Trophoblast cell (in vitro differentiated cells and primary cell): ENCODE measurements around the gene FAM81B.

Source experiments
- DNase-seq, 2 donors: peaks; one replicate each; pipeline ENCODE4 v3.0.0-alpha.2; 2016
- H2AFZ ChIP-seq: 2 replicates; pipeline ENCODE4 v1.6.1; 2013; ENCODE audit warnings: low read length, moderate library complexity, mild to moderate bottlenecking; ENCODE audit not compliant: insufficient read depth, poor library complexity
- H2AK5ac ChIP-seq: 2 replicates; pipeline ENCODE4 v1.6.1; 2013; ENCODE audit warnings: mild to moderate bottlenecking, low read length
- H2BK120ac ChIP-seq: 2 replicates; pipeline ENCODE4 v1.6.1; 2013; ENCODE audit warnings: low read length, mild to moderate bottlenecking, moderate library complexity; ENCODE audit not compliant: insufficient read depth, poor library complexity
- H2BK12ac ChIP-seq: 2 replicates; pipeline ENCODE4 v1.6.1; 2013; ENCODE audit warnings: mild to moderate bottlenecking, low read length, moderate library complexity
- H2BK5ac ChIP-seq: 2 replicates; pipeline ENCODE4 v1.6.1; 2013; ENCODE audit warnings: low read length, low read depth, moderate library complexity, mild to moderate bottlenecking; ENCODE audit not compliant: poor library complexity
- H3K14ac ChIP-seq: 2 replicates; pipeline ENCODE4 v1.6.1; 2013; ENCODE audit warnings: mild to moderate bottlenecking, low read length
- H3K18ac ChIP-seq: 2 replicates; pipeline ENCODE4 v1.6.1; 2013; ENCODE audit warnings: mild to moderate bottlenecking, low read length
- H3K23ac ChIP-seq: 2 replicates; pipeline ENCODE4 v1.6.1; 2013; ENCODE audit warnings: low read length
- H3K27ac ChIP-seq: 2 replicates; pipeline ENCODE4 v1.5.1; 2013; ENCODE audit warnings: low read depth, mild to moderate bottlenecking, inconsistent platforms, low read length, moderate library complexity
- H3K27me3 ChIP-seq: 2 replicates; pipeline ENCODE4 v1.6.1; 2013; ENCODE audit warnings: inconsistent platforms, mild to moderate bottlenecking, low read length, moderate library complexity; ENCODE audit not compliant: insufficient read depth
- H3K36me3 ChIP-seq, 2 experiments: 1 replicate in 1 of 2; 2 replicates in 1 of 2; pipeline ENCODE4 v1.6.1; 2013; ENCODE audit warnings: low read length in 2 of 2, mild to moderate bottlenecking in 2 of 2, moderate library complexity in 1 of 2; ENCODE audit not compliant: insufficient read depth in 2 of 2, control insufficient read depth in 1 of 2
- H3K4ac ChIP-seq: 2 replicates; pipeline ENCODE4 v1.6.1; 2013; ENCODE audit warnings: low read depth, mild to moderate bottlenecking, low read length, moderate library complexity
- H3K4me1 ChIP-seq, 2 experiments: 1 replicate in 1 of 2; 2 replicates in 1 of 2; pipeline ENCODE4 v1.6.1; 2013; ENCODE audit warnings: low read length in 2 of 2, mild to moderate bottlenecking in 2 of 2, moderate library complexity in 1 of 2; ENCODE audit not compliant: insufficient read depth in 2 of 2, control insufficient read depth in 1 of 2
- H3K4me2 ChIP-seq: 2 replicates; pipeline ENCODE4 v1.6.1; 2013; ENCODE audit warnings: inconsistent platforms, mild to moderate bottlenecking, low read length, moderate library complexity
- H3K4me3 ChIP-seq: 2 replicates; pipeline ENCODE4 v1.5.1; 2013; ENCODE audit warnings: mild to moderate bottlenecking, low read depth, low read length, inconsistent platforms
- H3K79me1 ChIP-seq: one replicate; pipeline ENCODE4 v1.6.1; 2013; ENCODE audit warnings: low read length
- H3K79me2 ChIP-seq: 2 replicates; pipeline ENCODE4 v1.6.1; 2013; ENCODE audit warnings: low read length, mild to moderate bottlenecking; ENCODE audit not compliant: control insufficient read depth, insufficient read depth, poor library complexity
- H3K9ac ChIP-seq: 2 replicates; pipeline ENCODE4 v1.6.1; 2013; ENCODE audit warnings: mild to moderate bottlenecking, low read length
- H3K9me3 ChIP-seq: 2 replicates; pipeline ENCODE4 v1.6.1; 2013; ENCODE audit warnings: low read depth, mild to moderate bottlenecking, control low read depth, inconsistent platforms, low read length; ENCODE audit not compliant: insufficient read depth
- H4K12ac ChIP-seq: 2 replicates; pipeline ENCODE4 v1.6.1; 2013; ENCODE audit warnings: low read depth, mild to moderate bottlenecking, low read length, moderate library complexity
- H4K8ac ChIP-seq: 2 replicates; pipeline ENCODE4 v1.6.1; 2013; ENCODE audit warnings: low read depth, mild to moderate bottlenecking, low read length, moderate library complexity
- H4K91ac ChIP-seq: one replicate; pipeline ENCODE4 v1.6.1; 2013; ENCODE audit warnings: low read depth, mild to moderate bottlenecking, low read length, moderate library complexity
- WGBS: extraction: QIAGEN DNeasy Blood & Tissue Kit; methylation state at CpG from one replicate; pipeline ENCODE4 v1.1.7; 2013; ENCODE audit warnings: missing lambda C conversion rate; ENCODE audit not compliant: insufficient read length, insufficient coverage; ENCODE audit errors: extremely low coverage; 5-methylcytosine and 5-hydroxymethylcytosine counted together

Gene FAM81B

GRCh38 chr5:95365302-95366095 is 25.7 kb upstream of the FAM81B start:
- Histone ChIP-seq H3K79me2 (no peaks in the 10 kb centered on the region), H2BK120ac (no peak overlapping the region), H4K8ac (no peak overlapping the region), H4K91ac (no peak overlapping the region), H3K4me3 (no peak overlapping the region), H2BK12ac (no peak overlapping the region), H3K14ac (no peak overlapping the region), H3K4me1 (no peaks in the 10 kb centered on the region), H3K79me1 (no peaks in the 10 kb centered on the region), H3K4me2 (no peak overlapping the region), H3K4ac (no peak overlapping the region), H3K23ac (no peak overlapping the region), H2BK5ac (no peak overlapping the region), H4K12ac (no peak overlapping the region), H2AK5ac (no peak overlapping the region), H3K27ac (no peak overlapping the region), H3K27me3 (no peaks in the 10 kb centered on the region), H2AFZ (no peak overlapping the region), H3K9ac (no peak overlapping the region), H3K36me3 (no peaks in the 10 kb centered on the region), H3K9me3 (no peaks in the 10 kb centered on the region), H3K18ac (no peak overlapping the region)
- DNase-seq: no peak
- WGBS: no CpG with 5 or more reads among the region's 8 CpGs

- no peak overlapping the region for H2BK5ac ChIP-seq
- no CpG with 5 or more reads among the region's 3 CpGs for WGBS
- no peak overlapping the region for H3K4me3 ChIP-seq
- no peaks in the 10 kb centered on the region for H3K36me3 ChIP-seq
- H3K18ac ChIP-seq: no peak overlapping the region
- H4K91ac ChIP-seq: no peak overlapping the region
- H3K27ac ChIP-seq: no peak overlapping the region
- H3K14ac ChIP-seq: no peak overlapping the region
- H3K4me2 ChIP-seq: no peak overlapping the region
- no peak overlapping the region for H4K12ac ChIP-seq
- no peak overlapping the region for H2BK12ac ChIP-seq
- no peak overlapping the region for H2BK120ac ChIP-seq
- H2AK5ac ChIP-seq: no peak overlapping the region
- no peak overlapping the region for H3K4ac ChIP-seq
- no peak for DNase-seq
- H4K8ac ChIP-seq: no peak overlapping the region
- H3K27me3 ChIP-seq: no peaks in the 10 kb centered on the region
- no peaks in the 10 kb centered on the region for H3K79me2 ChIP-seq
- H3K9me3 ChIP-seq: no peaks in the 10 kb centered on the region
- no peak overlapping the region for H3K23ac ChIP-seq
- H3K9ac ChIP-seq: no peak overlapping the region
- no peaks in the 10 kb centered on the region for H3K79me1 ChIP-seq
- H3K4me1 ChIP-seq: no peaks in the 10 kb centered on the region
- H2AFZ ChIP-seq: no peak overlapping the region
These were observed 21.4 kb upstream of the FAM81B start for GRCh38 chr5:95369782-95370181.

- Histone ChIP-seq H4K12ac (no peak overlapping the region), H2BK5ac (no peak overlapping the region), H3K4me3 (no peak overlapping the region), H3K9me3 (no peaks in the 10 kb centered on the region), H3K79me1 (no peaks in the 10 kb centered on the region), H3K36me3 (no peaks in the 10 kb centered on the region), H3K79me2 (no peaks in the 10 kb centered on the region), H4K8ac (no peak overlapping the region), H3K4me2 (no peak overlapping the region), H3K27ac (no peak overlapping the region), H2BK120ac (no peak overlapping the region), H3K14ac (no peak overlapping the region), H3K4me1 (no peaks in the 10 kb centered on the region), H2AK5ac (no peak overlapping the region), H3K4ac (no peak overlapping the region), H2AFZ (no peak overlapping the region), H4K91ac (no peak overlapping the region), H3K23ac (no peak overlapping the region), H2BK12ac (no peak overlapping the region), H3K27me3 (no peaks in the 10 kb centered on the region), H3K9ac (no peak overlapping the region), H3K18ac (no peak overlapping the region)
- WGBS: no CpG with 5 or more reads among the region's 7 CpGs
- no peak for DNase-seq
These were observed 17.1 kb upstream of the FAM81B start for GRCh38 chr5:95374061-95374460.

- H3K36me3 ChIP-seq: no peaks in the 10 kb centered on the region
- H4K12ac ChIP-seq: no peak overlapping the region
- H3K9ac ChIP-seq: no peak overlapping the region
- H2AFZ ChIP-seq: no peak overlapping the region
- no peak overlapping the region for H3K18ac ChIP-seq
- H2BK12ac ChIP-seq: no peak overlapping the region
- no peak overlapping the region for H3K14ac ChIP-seq
- no peak overlapping the region for H4K8ac ChIP-seq
- H3K4ac ChIP-seq: no peak overlapping the region
- H3K23ac ChIP-seq: no peak overlapping the region
- H3K79me2 ChIP-seq: no peaks in the 10 kb centered on the region
- no peaks in the 10 kb centered on the region for H3K79me1 ChIP-seq
- no peaks in the 10 kb centered on the region for H3K27me3 ChIP-seq
- no peak overlapping the region for H3K4me2 ChIP-seq
- no peak overlapping the region for H3K27ac ChIP-seq
- H3K9me3 ChIP-seq: peaks cover 2% of the 10 kb centered on the region
- H3K4me1 ChIP-seq: no peaks in the 10 kb centered on the region
- no peak overlapping the region for H4K91ac ChIP-seq
- H3K4me3 ChIP-seq: no peak overlapping the region
- H2BK120ac ChIP-seq: no peak overlapping the region
- DNase-seq: peak; percentile 35 to 78
- H2BK5ac ChIP-seq: no peak overlapping the region
- no CpG with 5 or more reads among the region's 4 CpGs for WGBS
- no peak overlapping the region for H2AK5ac ChIP-seq
These were observed 15.6 kb upstream of the FAM81B start for GRCh38 chr5:95375591-95375990.
